MM.1S (cell line): Measurements from ENCODE around the gene USP49.

ENCODE experiments used
- DNase-seq: peaks from one replicate; pipeline ENCODE4 v3.0.0-alpha.2; 2015
- H2AFZ ChIP-seq: fragments of 300-600 bp; sonication (generic); 2 replicates; pipeline ENCODE4 v1.6.0; 2016; ENCODE audit warnings: antibody characterized with exemption, low read length
- H3F3A ChIP-seq: fragments of 300-600 bp; sonication (generic); 2 replicates; pipeline ENCODE4 v1.6.1; 2016; ENCODE audit warnings: mild to moderate bottlenecking, antibody characterized with exemption, low read length, moderate library complexity, mixed read lengths; ENCODE audit not compliant: insufficient read depth
- H3K27ac ChIP-seq: fragments of 300-600 bp; sonication (generic); 2 replicates; pipeline ENCODE4 v1.5.1; 2016; ENCODE audit warnings: mild to moderate bottlenecking, low read length
- H3K27me3 ChIP-seq: fragments of 300-600 bp; sonication (generic); replicated peaks from 2 replicates; pipeline ENCODE4 v1.6.0; 2016; ENCODE audit warnings: low read length; ENCODE audit not compliant: insufficient read depth
- H3K36me3 ChIP-seq: fragments of 300-600 bp; sonication (generic); replicated peaks from 2 replicates; pipeline ENCODE4 v1.6.1; 2016; ENCODE audit warnings: mild to moderate bottlenecking, low read length, mixed read lengths; ENCODE audit not compliant: insufficient read depth
- H3K4me1 ChIP-seq: fragments of 300-600 bp; sonication (generic); 2 replicates; pipeline ENCODE4 v1.6.1; 2016; ENCODE audit warnings: low read length, mixed read lengths
- H3K4me2 ChIP-seq: fragments of 300-600 bp; sonication (generic); 2 replicates; pipeline ENCODE4 v1.6.0; 2016; ENCODE audit warnings: low read depth, low read length
- H3K4me3 ChIP-seq: fragments of 300-600 bp; sonication (generic); 2 replicates; pipeline ENCODE4 v1.5.1; 2016; ENCODE audit warnings: low read length, mixed read lengths
- H3K79me2 ChIP-seq: fragments of 300-600 bp; sonication (generic); 2 replicates; pipeline ENCODE4 v1.6.1; 2016; ENCODE audit warnings: mixed run types, low read length, mixed read lengths
- H3K9ac ChIP-seq: fragments of 300-600 bp; sonication (generic); 2 replicates; pipeline ENCODE4 v1.6.1; 2016; ENCODE audit warnings: low read length, mixed read lengths
- H3K9me2 ChIP-seq: fragments of 300-600 bp; sonication (generic); replicated peaks from 2 replicates; pipeline ENCODE4 v1.6.1; 2016; ENCODE audit warnings: mild to moderate bottlenecking, low read length, mixed read lengths; ENCODE audit not compliant: insufficient read depth
- H3K9me3 ChIP-seq: fragments of 300-600 bp; sonication (generic); replicated peaks from 2 replicates; pipeline ENCODE4 v1.6.1; 2016; ENCODE audit warnings: mild to moderate bottlenecking, low read length, mixed read lengths; ENCODE audit not compliant: insufficient read depth
- H4K20me1 ChIP-seq: fragments of 300-600 bp; sonication (generic); 2 replicates; pipeline ENCODE4 v1.6.1; 2016; ENCODE audit warnings: mild to moderate bottlenecking, low read length, moderate library complexity, mixed read lengths; ENCODE audit not compliant: insufficient read depth
- CTCF ChIP-seq: fragments of 300-600 bp; sonication (generic); IDR thresholded peaks from 2 replicates; pipeline ENCODE4 v1.5.1; 2016; ENCODE audit warnings: antibody characterized with exemption, low read length, mixed read lengths
- EZH2 ChIP-seq: fragments of 300-600 bp; sonication (generic); optimal IDR thresholded peaks from 2 replicates; pipeline ENCODE3; 2017; ENCODE audit warnings: low read depth, mild to moderate bottlenecking, antibody characterized with exemption, low read length, mixed read lengths
- EZH2phosphoT487 ChIP-seq: fragments of 300-600 bp; sonication (generic); IDR thresholded peaks from 2 replicates; pipeline ENCODE4 v1.6.1; 2018; ENCODE audit warnings: antibody characterized with exemption, low read length

The USP49 gene

GRCh38 chr6:41741625-41742490, 153.3 kb downstream of the USP49 start:
- Histone ChIP-seq H2AFZ (no peak overlapping the region), H3K4me3 (no peak overlapping the region), H3K79me2 (no peaks in the 10 kb centered on the region), H3K4me1 (no peaks in the 10 kb centered on the region), H4K20me1 (no peaks in the 10 kb centered on the region), H3K36me3 (no peaks in the 10 kb centered on the region), H3K9ac (no peak overlapping the region), H3K27ac (no peak overlapping the region), H3K4me2 (no peak overlapping the region), H3K9me3 (no peaks in the 10 kb centered on the region), H3K9me2 (no peaks in the 10 kb centered on the region), H3K27me3 (no peaks in the 10 kb centered on the region; the same call in 1 of the 2 replicates), H3F3A (no peaks in the 10 kb centered on the region)
- DNase-seq: no peak
- no peak for TF ChIP-seq EZH2
- TF ChIP-seq CTCF: no peak
- no peak for TF ChIP-seq EZH2phosphoT487

GRCh38 chr6:41740366-41741162, 154.6 kb downstream of the USP49 start:
- H3K36me3 ChIP-seq: no peaks in the 10 kb centered on the region
- H3K27ac ChIP-seq: no peak overlapping the region
- H3K9ac ChIP-seq: no peak overlapping the region
- DNase-seq: no peak
- H3K4me3 ChIP-seq: no peak overlapping the region
- peaks cover 4% of the 10 kb centered on the region; the same call in 1 of the 2 replicates for H3K4me1 ChIP-seq
- H3K9me2 ChIP-seq: no peaks in the 10 kb centered on the region
- H3K9me3 ChIP-seq: no peaks in the 10 kb centered on the region
- H3K27me3 ChIP-seq: no peaks in the 10 kb centered on the region; the same call in 1 of the 2 replicates
- no peak overlapping the region for H2AFZ ChIP-seq
- H3K79me2 ChIP-seq: no peaks in the 10 kb centered on the region
- no peaks in the 10 kb centered on the region for H3F3A ChIP-seq
- no peaks in the 10 kb centered on the region for H4K20me1 ChIP-seq
- TF ChIP-seq EZH2phosphoT487 (no peak), CTCF (no peak), EZH2 (no peak)
- no peak overlapping the region for H3K4me2 ChIP-seq
